ENCODE data around the gene HES2.
"Not testable (repeated sequence)": the region's sequence is repeated elsewhere in the genome, so short reads cannot be mapped to it uniquely, and the experiment has no call there.

Gene HES2, protein sequence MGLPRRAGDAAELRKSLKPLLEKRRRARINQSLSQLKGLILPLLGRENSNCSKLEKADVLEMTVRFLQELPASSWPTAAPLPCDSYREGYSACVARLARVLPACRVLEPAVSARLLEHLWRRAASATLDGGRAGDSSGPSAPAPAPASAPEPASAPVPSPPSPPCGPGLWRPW

DNA sequence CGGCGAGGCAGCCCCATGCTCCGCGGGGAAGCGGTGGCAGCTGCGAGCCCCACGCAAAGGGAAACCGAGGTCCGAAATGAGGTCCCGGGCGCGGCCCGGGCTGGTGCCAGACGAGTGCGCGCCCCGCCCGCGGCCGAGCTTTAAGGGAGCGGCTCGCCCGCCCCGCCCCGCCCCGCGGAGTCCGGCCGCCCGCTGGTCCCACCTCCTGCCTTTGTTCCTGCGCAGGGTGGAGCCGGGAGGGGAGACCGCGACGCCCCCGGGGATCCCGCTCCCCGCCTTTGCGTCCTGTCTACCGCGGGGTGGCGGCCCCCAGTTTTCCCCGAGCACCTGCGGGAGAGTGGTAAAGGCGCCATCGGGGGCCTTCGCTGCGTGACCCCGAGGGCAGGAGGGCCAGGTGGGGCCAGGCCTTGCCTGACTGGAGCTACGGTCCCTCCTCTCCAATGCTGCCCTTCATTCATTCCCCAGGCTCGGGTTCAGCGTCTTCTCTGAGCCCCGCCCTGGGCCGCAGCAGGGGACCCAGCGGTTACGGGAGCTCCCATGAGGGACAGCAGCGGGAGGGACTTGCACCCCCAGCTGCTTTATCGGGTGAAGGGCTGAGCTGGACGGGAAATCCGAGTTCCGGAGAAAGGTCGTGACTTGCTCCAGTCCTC is at the start of gene HES2:
Gene HES2 (minus strand): TSS at position 116 of the 650 bp plus-strand sequence. CDS start 99 bp downstream, at position 17.
- no peak for DNase-seq (ENCODE audit: low spot score)

DNA sequence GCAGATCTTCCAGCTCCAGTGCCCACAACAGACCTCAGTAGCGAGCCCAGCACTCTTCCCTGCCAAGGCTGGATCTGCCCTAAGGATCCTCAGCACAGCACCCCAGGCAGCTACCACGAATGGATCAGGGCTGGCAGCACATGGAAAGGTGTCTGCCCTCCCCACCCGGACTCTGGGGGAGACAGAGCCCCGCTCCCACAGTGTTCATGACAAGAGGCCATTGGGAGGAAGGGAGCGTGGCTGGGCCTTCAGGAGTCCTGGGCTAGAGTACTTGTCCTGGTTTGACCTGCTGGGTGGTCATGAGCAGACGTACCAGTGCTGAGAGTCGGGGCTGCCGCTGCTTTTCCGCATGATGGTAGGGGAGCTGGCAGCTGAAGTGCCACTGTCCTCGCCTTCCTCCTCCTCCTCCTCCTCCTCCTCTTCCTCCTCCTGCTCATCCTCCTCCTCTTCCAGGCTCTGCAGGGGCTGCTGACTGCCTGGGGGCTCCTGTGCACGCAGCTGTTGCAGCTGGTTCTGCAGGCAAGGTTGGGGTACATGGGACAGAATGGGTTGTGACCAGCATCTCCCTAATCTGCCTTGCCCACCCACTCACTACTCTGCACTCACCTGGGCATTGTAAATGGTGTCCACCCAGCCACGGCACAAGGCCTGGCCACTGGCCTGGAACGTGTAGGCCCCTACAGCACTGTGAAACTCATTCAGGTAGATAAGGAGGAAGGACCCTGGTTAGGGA is 49.2 kb upstream of the HES2 start:
- no peak for DNase-seq (ENCODE audit: low spot score)

GRCh38 chr1:6467744-6468688 is 48.3 kb upstream of the HES2 start:
- DNase-seq (ENCODE audit: low spot score) = no peak

- no peak for DNase-seq (ENCODE audit: low spot score)
Observed at GRCh38 chr1:6467224-6467623, 47.5 kb upstream of the HES2 start.

DNA sequence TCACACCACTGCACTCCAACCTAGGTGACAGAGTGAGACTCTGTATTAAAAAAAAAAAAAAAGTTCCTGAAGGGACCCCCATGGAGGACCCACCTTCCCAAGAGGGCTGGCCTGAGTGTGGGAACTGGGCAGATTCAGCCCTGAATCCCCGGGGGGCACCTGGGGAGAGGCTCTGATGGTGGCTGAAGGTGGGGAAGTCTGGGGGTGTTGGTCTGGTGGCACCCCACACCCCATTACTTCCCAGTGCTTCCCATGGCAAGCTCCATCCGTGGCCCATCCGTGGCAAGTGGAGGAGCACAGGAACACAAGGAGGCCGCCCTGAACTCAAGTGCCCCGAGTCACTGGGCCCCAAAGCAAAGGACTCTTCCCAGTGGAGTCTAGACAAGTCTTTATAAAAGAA is 47.0 kb upstream of the HES2 start:
- no peak for DNase-seq (ENCODE audit: low spot score)

- DNase-seq (ENCODE audit: low spot score) = peak; percentile 61
Observed at GRCh38 chr1:6466023-6466422, 46.3 kb upstream of the HES2 start, which contains the start of gene TNFRSF25. TNFRSF25 (minus strand) TSS chr1:6466173; CDS start chr1:6466107, 66 bp downstream.

DNA sequence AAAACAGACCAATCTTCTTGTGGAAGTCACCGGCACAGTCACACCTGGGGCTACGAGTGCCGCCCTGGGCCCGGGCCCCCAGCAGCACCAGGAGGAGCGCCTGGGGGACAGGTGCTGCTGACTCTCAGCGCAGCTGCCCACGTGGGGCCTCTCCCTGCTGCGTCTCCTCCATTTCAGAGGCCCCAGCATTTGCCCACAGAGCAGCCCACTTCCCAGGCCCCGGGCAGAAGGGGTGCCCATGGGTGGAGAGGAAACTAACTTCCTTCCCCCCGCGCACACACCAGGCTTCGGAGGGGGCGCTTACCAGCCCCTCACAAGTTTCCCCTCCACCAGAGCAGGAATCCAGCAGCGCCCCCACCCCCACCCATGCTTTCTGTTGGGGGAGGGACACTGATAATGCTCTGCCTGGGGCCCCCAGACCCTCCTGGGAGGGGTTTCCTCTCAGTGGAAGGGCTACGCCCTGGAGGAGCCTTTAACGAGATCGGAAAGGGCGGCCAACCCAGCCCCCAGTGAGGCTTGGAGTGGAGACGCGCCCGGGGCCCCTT is 45.8 kb upstream of the HES2 start:
- DNase-seq (ENCODE audit: low spot score) = peak; percentile 45

DNA sequence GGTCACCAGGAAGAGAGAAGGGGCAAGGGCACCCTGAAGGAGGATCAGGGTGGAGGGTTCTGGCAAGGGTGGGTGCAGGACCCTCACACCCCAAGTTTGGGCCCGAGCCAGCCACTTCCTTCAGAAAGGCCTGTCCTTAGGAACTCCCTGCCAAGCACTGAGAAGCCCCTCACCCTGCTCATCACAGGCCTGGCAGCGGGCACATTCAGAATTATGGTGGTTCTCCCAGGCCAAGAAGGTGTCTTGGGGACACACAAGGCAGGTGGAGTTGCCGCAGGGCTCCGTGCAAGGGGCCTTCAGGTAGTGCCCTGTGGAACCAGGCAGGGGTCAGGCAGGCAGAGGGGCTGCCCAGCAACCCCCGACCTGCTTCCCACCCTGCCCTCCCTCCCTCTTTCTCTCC is 45.2 kb upstream of the HES2 start:
- no peak for DNase-seq (ENCODE audit: low spot score)

DNA sequence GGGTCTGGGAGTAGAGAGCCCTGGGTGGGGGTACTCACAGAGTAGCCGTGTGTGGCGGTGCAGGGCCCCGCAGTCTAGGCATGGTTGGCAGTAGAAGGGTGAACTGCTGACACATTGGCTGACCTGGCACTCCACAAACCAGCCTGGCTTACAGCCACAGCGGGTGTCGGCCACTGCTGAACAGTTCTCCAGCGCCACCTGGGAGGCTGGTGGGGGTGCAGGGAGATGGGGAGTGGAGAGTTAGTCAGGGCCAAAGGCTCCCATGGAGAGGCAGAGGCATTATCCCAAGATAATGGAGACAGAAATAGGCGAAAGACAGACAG is 44.8 kb upstream of the HES2 start:
- DNase-seq (ENCODE audit: low spot score) = peak; percentile 51

- DNase-seq (ENCODE audit: low spot score) = no peak
Observed at GRCh38 chr1:6463120-6463412, 43.3 kb upstream of the HES2 start.

- DNase-seq (ENCODE audit: low spot score) = no peak
Observed at GRCh38 chr1:6462412-6463119, 42.8 kb upstream of the HES2 start.

- DNase-seq (ENCODE audit: low spot score) = no peak
Observed at GRCh38 chr1:6461538-6462411, 42.1 kb upstream of the HES2 start.

- no peak for DNase-seq (ENCODE audit: low spot score)
Observed at GRCh38 chr1:6461051-6461530, 41.4 kb upstream of the HES2 start.

- peak; percentile 95 for DNase-seq (ENCODE audit: low spot score)
Observed at GRCh38 chr1:6460301-6461050, 40.8 kb upstream of the HES2 start.

DNA sequence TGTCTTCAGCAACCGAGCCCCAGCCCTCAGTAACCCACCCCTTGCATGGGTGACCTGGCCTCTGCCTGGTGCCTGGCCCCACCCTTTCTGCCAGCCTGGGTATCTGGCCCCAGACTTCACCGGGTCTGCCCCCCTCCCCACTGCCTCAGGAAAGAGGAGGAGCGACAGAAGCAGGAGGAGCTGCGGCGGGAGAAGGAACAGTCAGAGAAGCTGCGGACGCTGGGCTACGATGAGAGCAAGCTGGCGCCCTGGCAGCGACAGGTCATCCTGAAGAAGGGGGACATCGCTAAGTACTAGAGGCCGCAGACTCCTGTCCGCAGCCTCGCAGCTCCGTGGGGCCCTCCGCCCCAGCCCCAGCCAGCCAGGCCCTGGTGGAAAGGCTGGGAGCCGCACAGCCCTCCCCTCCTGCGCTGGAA is 40.1 kb upstream of the HES2 start:
- peak; percentile 76 for DNase-seq (ENCODE audit: low spot score)

GRCh38 chr1:6456800-6457466 is 37.2 kb upstream of the HES2 start:
- DNase-seq (ENCODE audit: low spot score) = no peak

DNA sequence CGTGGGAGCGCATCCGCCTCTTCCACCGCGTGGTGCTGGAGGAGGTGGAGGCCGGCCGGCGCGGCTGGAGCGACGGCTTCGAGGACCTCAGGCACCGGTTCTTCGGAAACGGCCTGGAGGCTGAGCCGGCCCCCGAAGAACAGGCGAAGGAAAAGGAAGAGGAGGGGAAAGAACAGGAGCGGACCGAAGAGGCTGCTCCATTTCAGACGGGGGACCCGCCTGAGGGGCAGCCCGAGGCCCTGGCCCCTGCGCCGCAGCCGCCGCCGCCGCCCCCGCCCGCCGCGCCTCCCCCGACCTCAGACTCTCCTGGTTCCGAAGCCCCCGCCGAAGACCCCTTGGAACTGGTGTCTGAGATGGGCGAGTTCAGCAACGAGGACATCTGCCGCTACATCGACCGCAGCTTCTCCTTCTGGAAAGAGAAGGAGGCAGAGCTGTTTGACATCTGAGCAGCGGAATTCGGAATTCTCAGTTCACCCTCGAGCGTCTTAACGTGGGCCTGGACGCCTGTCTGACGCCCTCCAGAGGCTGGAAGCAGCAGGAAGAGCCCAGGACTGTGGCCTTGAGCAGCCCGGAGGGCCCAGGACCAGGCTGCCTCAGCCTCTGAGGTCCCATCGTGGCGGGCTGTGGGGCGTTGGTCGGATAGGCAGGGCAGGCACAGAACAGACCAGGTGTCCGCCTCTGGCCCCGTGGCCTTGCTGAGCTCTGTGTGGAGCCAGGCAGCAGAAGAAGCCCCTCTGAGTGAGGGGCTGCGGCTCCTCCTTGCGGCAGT is 36.2 kb upstream of the HES2 start:
- not testable (repeated sequence) for DNase-seq (ENCODE audit: low spot score)
